Chondrocyte (in vitro differentiated cells): ENCODE data around the gene ARHGAP29. TPM values are rescaled to one million over a fixed set of nuclear protein-coding genes. Genes with fewer than 3 reads are reported as not detected.
"Not testable (repeated sequence)": the region's sequence is repeated elsewhere in the genome, so short reads cannot be mapped to it uniquely, and the experiment has no call there.

Source experiments
- DNase-seq: peaks from one replicate; pipeline ENCODE4 v3.0.0; 2021; ENCODE audit warnings: mixed read lengths, low spot score
- H3K27ac Mint-ChIP-seq: one replicate; pipeline ENCODE4 v1.8.0; 2021; ENCODE audit warnings: mild to moderate bottlenecking, moderate library complexity, mixed read lengths; ENCODE audit not compliant: unreplicated experiment
- H3K27me3 Mint-ChIP-seq: 2 replicates; pipeline ENCODE4 v1.8.0; 2021; ENCODE audit warnings: low read depth, mixed read lengths
- H3K36me3 Mint-ChIP-seq: 2 replicates; pipeline ENCODE4 v1.8.0; 2021; ENCODE audit warnings: low read depth, mixed read lengths
- H3K4me1 Mint-ChIP-seq: 2 replicates; pipeline ENCODE4 v1.8.0; 2021; ENCODE audit warnings: low read depth, mild to moderate bottlenecking, mixed read lengths
- H3K4me3 Mint-ChIP-seq: one replicate; pipeline ENCODE4 v1.8.0; 2021; ENCODE audit warnings: mild to moderate bottlenecking, moderate library complexity, mixed read lengths; ENCODE audit not compliant: unreplicated experiment
- H3K9me3 Mint-ChIP-seq: 2 replicates; pipeline ENCODE4 v1.8.0; 2021; ENCODE audit warnings: low read depth, mixed read lengths
- total RNA-seq: library from RNA; stranded (reverse); gene quantifications from 3 replicates; pipeline ENCODE4 v1.2.1, GENCODE V29; 2021
- TF ChIP-seq, protein P1 (sequence below): fragments of 200-600 bp; sonication (generic); IDR thresholded peaks from 2 replicates; pipeline ENCODE4 v1.5.0; 2021; ENCODE audit warnings: antibody characterized with exemption, mild to moderate bottlenecking, moderate library complexity

ARHGAP29 gene
- total RNA-seq, 1 donor from 2014 or later = 44.7 TPM

DNA sequence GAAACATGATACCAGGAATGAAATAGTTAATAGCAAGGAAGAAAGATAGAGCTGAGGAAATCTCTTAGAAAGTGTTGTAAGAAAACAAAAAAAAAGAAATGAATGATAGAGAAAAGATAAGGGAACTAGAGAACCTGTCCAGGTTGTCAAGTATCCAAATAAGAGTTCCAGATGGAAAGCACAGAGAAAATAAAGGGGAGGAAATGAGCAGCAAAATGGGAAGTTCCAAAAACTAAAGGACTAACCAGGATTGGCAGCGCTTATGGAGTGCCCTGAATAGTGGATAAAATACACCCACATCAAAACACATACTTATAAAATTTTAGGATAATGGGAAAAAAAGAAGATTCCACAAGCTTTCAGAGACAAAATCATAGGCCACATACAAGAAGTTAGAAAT is 55.2 kb downstream of the ARHGAP29 start:
- peaks cover 40% of the 10 kb centered on the region for H3K36me3 Mint-ChIP-seq
- no peak overlapping the region for H3K27ac Mint-ChIP-seq
- no peak overlapping the region for H3K4me3 Mint-ChIP-seq
- no peak for DNase-seq
- H3K4me1 Mint-ChIP-seq = no peaks in the 10 kb centered on the region
- H3K27me3 Mint-ChIP-seq = no peaks in the 10 kb centered on the region
- TF ChIP-seq, protein P1, sequence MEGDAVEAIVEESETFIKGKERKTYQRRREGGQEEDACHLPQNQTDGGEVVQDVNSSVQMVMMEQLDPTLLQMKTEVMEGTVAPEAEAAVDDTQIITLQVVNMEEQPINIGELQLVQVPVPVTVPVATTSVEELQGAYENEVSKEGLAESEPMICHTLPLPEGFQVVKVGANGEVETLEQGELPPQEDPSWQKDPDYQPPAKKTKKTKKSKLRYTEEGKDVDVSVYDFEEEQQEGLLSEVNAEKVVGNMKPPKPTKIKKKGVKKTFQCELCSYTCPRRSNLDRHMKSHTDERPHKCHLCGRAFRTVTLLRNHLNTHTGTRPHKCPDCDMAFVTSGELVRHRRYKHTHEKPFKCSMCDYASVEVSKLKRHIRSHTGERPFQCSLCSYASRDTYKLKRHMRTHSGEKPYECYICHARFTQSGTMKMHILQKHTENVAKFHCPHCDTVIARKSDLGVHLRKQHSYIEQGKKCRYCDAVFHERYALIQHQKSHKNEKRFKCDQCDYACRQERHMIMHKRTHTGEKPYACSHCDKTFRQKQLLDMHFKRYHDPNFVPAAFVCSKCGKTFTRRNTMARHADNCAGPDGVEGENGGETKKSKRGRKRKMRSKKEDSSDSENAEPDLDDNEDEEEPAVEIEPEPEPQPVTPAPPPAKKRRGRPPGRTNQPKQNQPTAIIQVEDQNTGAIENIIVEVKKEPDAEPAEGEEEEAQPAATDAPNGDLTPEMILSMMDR = no peak
- no peaks in the 10 kb centered on the region for H3K9me3 Mint-ChIP-seq

DNA sequence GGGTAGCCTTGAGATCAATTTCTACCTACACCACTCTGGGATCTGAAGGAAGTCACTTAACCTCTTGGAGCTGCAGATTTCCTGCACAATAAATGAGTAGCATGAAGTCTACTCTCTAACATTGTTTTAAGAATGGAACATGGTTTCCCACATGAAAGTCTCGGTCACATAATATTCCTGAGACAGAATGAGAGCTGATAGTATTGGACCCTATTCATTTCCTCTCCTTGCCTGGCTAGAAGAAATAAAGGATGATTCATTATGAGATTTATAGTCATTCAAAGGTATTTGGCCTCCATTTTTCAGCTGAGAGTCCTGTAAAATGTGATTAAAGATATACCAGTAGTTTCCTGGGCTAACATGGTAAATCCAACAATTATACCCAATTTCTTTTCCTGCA is 56.7 kb downstream of the ARHGAP29 start:
- Mint-ChIP-seq H3K9me3 (no peaks in the 10 kb centered on the region), H3K27ac (no peak overlapping the region), H3K4me1 (no peaks in the 10 kb centered on the region), H3K27me3 (no peaks in the 10 kb centered on the region), H3K36me3 (peaks cover 47% of the 10 kb centered on the region), H3K4me3 (no peak overlapping the region)
- TF ChIP-seq, protein P1 = no peak
- no peak for DNase-seq

DNA sequence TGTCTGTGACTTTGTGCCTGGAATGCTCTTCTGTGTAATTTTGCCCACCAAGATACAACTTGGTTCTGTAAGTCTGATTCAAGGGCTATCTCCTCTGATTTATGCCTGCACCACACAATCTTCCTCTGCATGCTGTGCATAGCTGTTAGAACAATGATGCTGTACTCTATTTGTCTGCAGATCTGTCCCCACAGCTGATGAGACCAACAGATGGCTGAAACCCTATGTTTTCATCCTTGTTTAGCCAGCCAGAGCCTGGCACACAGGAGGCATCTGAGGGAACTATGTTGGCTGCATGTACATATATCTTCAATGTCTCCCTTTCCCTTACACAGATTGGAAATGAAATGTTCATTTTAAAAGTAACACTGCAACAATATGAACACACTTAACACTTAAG is 58.5 kb downstream of the ARHGAP29 start:
- no peak overlapping the region for H3K27ac Mint-ChIP-seq
- no peaks in the 10 kb centered on the region for H3K27me3 Mint-ChIP-seq
- H3K4me3 Mint-ChIP-seq = no peak overlapping the region
- no peak for DNase-seq
- H3K4me1 Mint-ChIP-seq = no peaks in the 10 kb centered on the region
- H3K36me3 Mint-ChIP-seq = peaks cover 54% of the 10 kb centered on the region
- TF ChIP-seq, protein P1 = no peak
- H3K9me3 Mint-ChIP-seq = no peaks in the 10 kb centered on the region

DNA sequence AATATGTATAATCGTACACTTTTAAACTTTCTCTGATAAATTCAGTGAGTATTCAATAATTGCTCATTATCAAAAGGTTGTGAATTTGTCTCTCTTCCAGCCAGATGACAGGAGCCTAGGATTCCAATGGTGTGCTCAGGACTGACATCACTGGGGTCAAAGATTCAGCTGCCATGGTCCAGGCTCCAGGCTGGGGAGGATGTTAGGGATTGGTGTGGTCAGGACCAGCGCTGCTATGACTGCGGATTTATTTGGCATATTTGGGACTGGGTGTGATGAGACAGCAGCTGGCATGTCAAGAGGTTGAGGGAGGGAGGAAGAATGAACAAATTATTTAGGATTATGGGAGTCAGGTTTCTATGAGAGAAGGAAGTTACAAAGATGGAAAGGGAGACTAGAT is 68.3 kb downstream of the ARHGAP29 start:
- no peaks in the 10 kb centered on the region for H3K27me3 Mint-ChIP-seq
- peaks cover 12% of the 10 kb centered on the region for H3K9me3 Mint-ChIP-seq
- DNase-seq = no peak
- H3K4me1 Mint-ChIP-seq = no peaks in the 10 kb centered on the region
- TF ChIP-seq, protein P1 = no peak
- H3K36me3 Mint-ChIP-seq = peaks cover 21% of the 10 kb centered on the region
- no peak overlapping the region for H3K27ac Mint-ChIP-seq
- H3K4me3 Mint-ChIP-seq = no peak overlapping the region

DNA sequence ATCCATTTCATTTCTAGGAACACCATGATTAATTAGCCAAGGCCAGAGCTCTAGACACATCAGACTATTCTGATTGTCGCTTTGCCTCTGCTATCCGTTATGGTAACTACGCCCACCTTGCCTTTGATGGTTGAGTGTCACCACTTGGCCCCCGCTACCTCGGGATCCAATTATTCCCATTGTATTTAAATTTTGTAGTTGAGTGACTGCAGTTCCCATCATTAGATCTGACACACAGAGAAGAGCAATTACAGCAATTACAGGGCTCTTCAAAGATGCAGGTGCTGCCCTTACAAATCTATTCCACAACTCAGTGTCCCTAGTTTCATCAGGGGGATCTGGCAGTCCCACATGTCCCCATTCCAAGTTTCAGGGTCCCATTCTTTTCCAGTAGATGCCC is 71.5 kb downstream of the ARHGAP29 start:
- Mint-ChIP-seq H3K27me3 (no peaks in the 10 kb centered on the region), H3K4me3 (no peak overlapping the region), H3K4me1 (peaks cover 8% of the 10 kb centered on the region), H3K27ac (no peak overlapping the region), H3K9me3 (peaks cover 12% of the 10 kb centered on the region), H3K36me3 (peaks cover 9% of the 10 kb centered on the region)
- DNase-seq = no peak
- TF ChIP-seq, protein P1 = no peak

GRCh38 chr1:94164885-94165284 is 72.5 kb downstream of the ARHGAP29 start:
- not testable (repeated sequence) for DNase-seq, H3K27me3 Mint-ChIP-seq, H3K4me3 Mint-ChIP-seq, H3K36me3 Mint-ChIP-seq, H3K27ac Mint-ChIP-seq
- peaks cover 14% of the 10 kb centered on the region for H3K4me1 Mint-ChIP-seq
- H3K9me3 Mint-ChIP-seq = peaks cover 12% of the 10 kb centered on the region

DNA sequence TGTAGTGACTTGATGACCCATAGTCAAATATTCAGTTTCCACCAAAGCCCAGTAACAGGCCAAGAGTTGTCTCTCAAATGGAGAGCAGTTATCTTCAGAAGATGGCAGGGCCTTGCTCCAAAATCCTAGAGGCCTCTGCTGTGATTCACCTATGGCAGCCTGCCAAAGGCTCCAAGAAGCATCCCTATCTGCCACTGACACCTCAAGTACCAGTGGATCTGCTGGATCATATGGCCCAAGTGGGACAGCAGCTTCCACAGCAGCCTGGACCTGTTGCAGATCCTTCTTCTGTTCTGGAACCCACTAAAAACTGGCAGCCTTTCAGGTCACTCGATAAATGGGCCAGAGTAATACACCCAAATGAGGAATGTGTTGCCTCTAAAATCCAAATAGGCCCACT is 73.3 kb downstream of the ARHGAP29 start:
- DNase-seq, H3K4me3 Mint-ChIP-seq, H3K36me3 Mint-ChIP-seq, H3K27me3 Mint-ChIP-seq, H3K27ac Mint-ChIP-seq: not testable (repeated sequence)
- H3K4me1 Mint-ChIP-seq = peaks cover 14% of the 10 kb centered on the region
- peaks cover 12% of the 10 kb centered on the region for H3K9me3 Mint-ChIP-seq

DNA sequence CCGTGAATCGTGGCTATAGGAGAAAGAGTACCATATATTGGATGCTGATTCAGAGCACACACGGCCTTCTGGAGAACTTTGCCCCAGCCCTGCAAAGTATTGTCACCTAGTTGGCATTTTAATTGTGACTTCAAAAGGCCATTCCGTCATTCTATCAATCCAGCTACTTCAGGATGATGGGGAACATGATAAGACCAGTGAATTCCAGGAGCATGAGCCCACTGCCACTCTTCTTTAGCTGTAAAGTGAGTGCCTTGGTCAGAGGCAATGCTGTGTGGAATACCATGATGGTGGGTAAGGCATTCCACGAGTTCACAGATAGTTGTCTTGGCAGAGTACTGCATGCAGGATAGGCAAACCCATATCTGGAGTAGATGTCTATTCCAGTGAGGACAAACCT is 74.1 kb downstream of the ARHGAP29 start:
- Mint-ChIP-seq H3K4me1 (peaks cover 14% of the 10 kb centered on the region), H3K9me3 (peaks cover 12% of the 10 kb centered on the region)
- not testable (repeated sequence) for H3K36me3 Mint-ChIP-seq, H3K27me3 Mint-ChIP-seq, H3K27ac Mint-ChIP-seq, H3K4me3 Mint-ChIP-seq, DNase-seq
